H9 (cell line): ENCODE data around the gene HEATR5B. TPM values are rescaled to one million over a fixed set of nuclear protein-coding genes. Genes with fewer than 3 reads are reported as not detected.

Experiments used
- DNase-seq: peaks from one replicate; pipeline ENCODE4 v3.0.0-alpha.2; 2017
- H2AFZ ChIP-seq: one replicate; pipeline ENCODE4 v1.6.1; 2013; ENCODE audit warnings: mild to moderate bottlenecking, low read length, control low read depth, moderate library complexity
- H2AK5ac ChIP-seq: 2 replicates; pipeline ENCODE4 v1.6.1; 2013; ENCODE audit warnings: low read length, control low read depth, mixed read lengths; ENCODE audit not compliant: insufficient read length
- H2BK120ac ChIP-seq: one replicate; pipeline ENCODE4 v1.6.1; 2013; ENCODE audit warnings: low read depth, mild to moderate bottlenecking, low read length, control low read depth, inconsistent platforms; ENCODE audit not compliant: poor library complexity, severe bottlenecking
- H2BK12ac ChIP-seq: 2 replicates; pipeline ENCODE4 v1.6.1; 2013; ENCODE audit warnings: low read length, control low read depth, mixed read lengths, low read depth; ENCODE audit not compliant: insufficient read length
- H2BK15ac ChIP-seq: 2 replicates; pipeline ENCODE4 v1.6.1; 2013; ENCODE audit warnings: low read depth, low read length, control low read depth
- H2BK20ac ChIP-seq: one replicate; pipeline ENCODE4 v1.6.1; 2013; ENCODE audit warnings: low read depth, mild to moderate bottlenecking, low read length, control low read depth, inconsistent platforms; ENCODE audit not compliant: poor library complexity, severe bottlenecking
- H2BK5ac ChIP-seq: 2 replicates; pipeline ENCODE4 v1.6.1; 2013; ENCODE audit warnings: low read length, control low read depth, mixed read lengths; ENCODE audit not compliant: insufficient read length
- H3K14ac ChIP-seq: 2 replicates; pipeline ENCODE4 v1.6.1; 2013; ENCODE audit warnings: low read length, control low read depth; ENCODE audit not compliant: insufficient read depth
- H3K18ac ChIP-seq: 2 replicates; pipeline ENCODE4 v1.6.1; 2013; ENCODE audit warnings: low read depth, mild to moderate bottlenecking, mixed read lengths, low read length, control low read depth; ENCODE audit not compliant: insufficient read length
- H3K23ac ChIP-seq: 2 replicates; pipeline ENCODE4 v1.6.1; 2013; ENCODE audit warnings: low read length, control low read depth, mixed read lengths, low read depth; ENCODE audit not compliant: insufficient read length
- H3K23me2 ChIP-seq: 2 replicates; pipeline ENCODE4 v1.6.1; 2013; ENCODE audit warnings: low read depth, mild to moderate bottlenecking, mixed read lengths, low read length, control low read depth; ENCODE audit not compliant: insufficient read length, poor library complexity, severe bottlenecking
- H3K27ac ChIP-seq: 2 replicates; pipeline ENCODE4 v1.5.1; 2013; ENCODE audit warnings: low read length, control low read depth, mixed read lengths, low read depth; ENCODE audit not compliant: insufficient read length
- H3K27me3 ChIP-seq: 2 replicates; pipeline ENCODE4 v1.6.1; 2013; ENCODE audit warnings: low read length, control low read depth, inconsistent platforms; ENCODE audit not compliant: insufficient read depth
- H3K4ac ChIP-seq: 2 replicates; pipeline ENCODE4 v1.6.1; 2013; ENCODE audit warnings: low read depth, mild to moderate bottlenecking, control low read depth, inconsistent platforms, low read length, moderate library complexity
- H3K4me1 ChIP-seq: 2 replicates; pipeline ENCODE4 v1.6.1; 2013; ENCODE audit warnings: low read length, control low read depth, inconsistent platforms; ENCODE audit not compliant: insufficient read depth
- H3K4me2 ChIP-seq: 2 replicates; pipeline ENCODE4 v1.6.1; 2013; ENCODE audit warnings: low read length, control low read depth, mixed read lengths; ENCODE audit not compliant: insufficient read length, insufficient read depth
- H3K56ac ChIP-seq: 2 replicates; pipeline ENCODE4 v1.6.1; 2013; ENCODE audit warnings: low read depth, mild to moderate bottlenecking, mixed read lengths, low read length, control low read depth; ENCODE audit not compliant: insufficient read length
- H3K79me1 ChIP-seq: 2 replicates; pipeline ENCODE4 v1.6.1; 2013; ENCODE audit warnings: low read depth, mild to moderate bottlenecking, moderate library complexity, low read length, control low read depth, inconsistent platforms; ENCODE audit not compliant: insufficient read depth, poor library complexity, severe bottlenecking
- H3K79me2 ChIP-seq: 2 replicates; pipeline ENCODE4 v1.6.1; 2013; ENCODE audit warnings: low read length, control low read depth, inconsistent platforms; ENCODE audit not compliant: insufficient read depth
- H3K9ac ChIP-seq: 2 replicates; pipeline ENCODE4 v1.6.1; 2013; ENCODE audit warnings: low read length, control low read depth, mixed read lengths; ENCODE audit not compliant: insufficient read length; ENCODE audit errors: extremely low read depth
- H3K9me3 ChIP-seq: one replicate; pipeline ENCODE4 v1.6.1; 2013; ENCODE audit warnings: low read depth, low read length, inconsistent platforms; ENCODE audit not compliant: control insufficient read depth
- H3T11ph ChIP-seq: one replicate; pipeline ENCODE4 v1.6.1; 2013; ENCODE audit warnings: mild to moderate bottlenecking, low read length, control low read depth, inconsistent platforms
- H4K20me1 ChIP-seq: one replicate; pipeline ENCODE4 v1.6.1; 2013; ENCODE audit not compliant: control insufficient read depth, insufficient read length, insufficient read depth
- H4K5ac ChIP-seq: 2 replicates; pipeline ENCODE4 v1.6.1; 2013; ENCODE audit warnings: low read depth, mild to moderate bottlenecking, mixed read lengths, low read length, control low read depth; ENCODE audit not compliant: insufficient read length
- H4K8ac ChIP-seq: replicated peaks from 2 replicates; pipeline ENCODE4 v1.6.1; 2013; ENCODE audit warnings: low read length, control low read depth, mixed read lengths, low read depth; ENCODE audit not compliant: insufficient read length
- H4K91ac ChIP-seq: 2 replicates; pipeline ENCODE4 v1.6.1; 2013; ENCODE audit warnings: low read depth, mild to moderate bottlenecking, moderate library complexity, mixed read lengths, low read length, control low read depth; ENCODE audit not compliant: insufficient read length
- H3K27ac Mint-ChIP-seq, 3 experiments: 2 replicates in 2 of 3; 3 replicates in 1 of 3; pipeline ENCODE4 v1.8.0; 2020 to 2021; ENCODE audit warnings: mixed read lengths in 3 of 3, mild to moderate bottlenecking in 1 of 3, moderate library complexity in 1 of 3
- H3K27me3 Mint-ChIP-seq: 2 replicates; pipeline ENCODE4 v1.8.0; 2021; ENCODE audit warnings: low read depth, mild to moderate bottlenecking, moderate library complexity, mixed read lengths
- H3K36me3 Mint-ChIP-seq, 3 experiments: 2 replicates in 2 of 3; 3 replicates in 1 of 3; pipeline ENCODE4 v1.8.0; 2020 to 2021; ENCODE audit warnings: low read depth in 3 of 3, mixed read lengths in 3 of 3; ENCODE audit not compliant: insufficient read depth in 1 of 3
- H3K4me1 Mint-ChIP-seq, 2 experiments: 2 replicates each; pipeline ENCODE4 v1.8.0; 2020; ENCODE audit warnings: mixed read lengths in 2 of 2
- H3K4me3 Mint-ChIP-seq, 2 experiments: 2 replicates in 1 of 2; 3 replicates in 1 of 2; pipeline ENCODE4 v1.8.0; 2020 to 2021; ENCODE audit warnings: mild to moderate bottlenecking in 2 of 2, mixed read lengths in 2 of 2, moderate library complexity in 1 of 2
- H3K9me3 Mint-ChIP-seq, 2 experiments: 2 replicates in 1 of 2; 3 replicates in 1 of 2; pipeline ENCODE4 v1.8.0; 2020; ENCODE audit warnings: mild to moderate bottlenecking in 2 of 2, mixed read lengths in 2 of 2, moderate library complexity in 1 of 2
- CTCF ChIP-seq: fragments of 200-600 bp; sonication (generic); conservative IDR thresholded peaks from 3 replicates; pipeline ENCODE4 v1.8.0; 2021; ENCODE audit warnings: antibody characterized with exemption, mild to moderate bottlenecking
- WGBS: extraction: QIAGEN DNeasy Blood & Tissue Kit; methylation state at CpG from one replicate; pipeline ENCODE4 v1.1.7; 2013; ENCODE audit warnings: missing lambda C conversion rate, low lambda C conversion rate, mixed read lengths; ENCODE audit not compliant: insufficient read length; ENCODE audit errors: extremely low coverage; 5-methylcytosine and 5-hydroxymethylcytosine counted together
- total RNA-seq: library from RNA; stranded (reverse); gene quantifications from 2 replicates; pipeline ENCODE4 v1.2.1, GENCODE V29; 2021

Gene HEATR5B
- total RNA-seq, 1 experiment from 2014 or later = 14.0 TPM

GRCh38 chr2:37000988-37001556 lies 83.1 kb downstream of the HEATR5B start:
- Histone ChIP-seq H3K9me3 (no peaks in the 10 kb centered on the region), H3K4me2 (no peak overlapping the region), H3K79me2 (no peaks in the 10 kb centered on the region), H2BK12ac (no peak overlapping the region), H3K14ac (no peak overlapping the region), H3K56ac (no peak overlapping the region), H3K4me1 (no peaks in the 10 kb centered on the region), H2BK120ac (no peak overlapping the region), H4K20me1 (no peaks in the 10 kb centered on the region), H3K18ac (no peak overlapping the region), H4K91ac (no peak overlapping the region), H4K8ac (no peak overlapping the region), H3T11ph (no peak overlapping the region), H3K27me3 (no peaks in the 10 kb centered on the region), H3K23ac (no peak overlapping the region), H3K9ac (no peak overlapping the region), H2BK20ac (no peak overlapping the region), H2AFZ (no peak overlapping the region), H3K23me2 (no peaks in the 10 kb centered on the region), H2BK15ac (no peak overlapping the region), H2BK5ac (no peak overlapping the region), H3K79me1 (no peaks in the 10 kb centered on the region), H3K4ac (no peak overlapping the region), H4K5ac (no peak overlapping the region), H2AK5ac (no peak overlapping the region), H3K27ac (no peak overlapping the region)
- DNase-seq = no peak
- H3K27me3 Mint-ChIP-seq = peaks cover 2% of the 10 kb centered on the region; the same call in 1 of the 2 replicates
- H3K9me3 Mint-ChIP-seq = no peaks in the 10 kb centered on the region; a peak in 1 of 5 replicates
- no peak for TF ChIP-seq CTCF
- no peak overlapping the region for H3K4me3 Mint-ChIP-seq
- H3K27ac Mint-ChIP-seq = no peak overlapping the region
- H3K4me1 Mint-ChIP-seq = peaks cover 0 to 3% of the 10 kb centered on the region in 2 experiments; a peak in 2 of 4 replicates
- H3K36me3 Mint-ChIP-seq = peaks cover 6 to 36% (median 16%) of the 10 kb centered on the region in 3 experiments; a peak in 6 of 7 replicates
- WGBS = no CpG with 5 or more reads among the region's 2 CpGs
